H1 (cell line): Measurements from ENCODE around the gene SRSF6.
A peak's percentile ranks its signal among the peaks of the same experiment; 100 is the strongest.

ENCODE experiments used
- CEBPB ChIP-seq: IDR thresholded peaks from 2 replicates; pipeline ENCODE4 v1.6.1; 2012; ENCODE audit warnings: low read depth, low read length
- EZH2 ChIP-seq: fragments of 200-600 bp; sonication (generic); IDR thresholded peaks from 2 replicates; pipeline ENCODE4 v1.7.1; 2012; ENCODE audit warnings: low read depth, mild to moderate bottlenecking, moderate library complexity, low read length, inconsistent platforms; ENCODE audit not compliant: severe bottlenecking
- HDAC2 ChIP-seq, 2 experiments: fragments of 300-600 bp in 1 of 2; sonication (generic) in 1 of 2; IDR thresholded peaks; 2 replicates each; pipeline ENCODE4 v1.6.1; 2011 to 2012; ENCODE audit warnings: low read depth in 2 of 2, low read length in 2 of 2, mild to moderate bottlenecking in 2 of 2, moderate library complexity in 2 of 2, borderline replicate concordance in 1 of 2, inconsistent platforms in 1 of 2
- JUND ChIP-seq: IDR thresholded peaks from 2 replicates; pipeline ENCODE4 v1.6.1; 2011; ENCODE audit warnings: mild to moderate bottlenecking, improper control_type of control experiment, low read length
- POLR2A ChIP-seq, 2 experiments: IDR thresholded peaks; 1 replicate in 1 of 2; 2 replicates in 1 of 2; pipeline ENCODE4 v1.6.1; 2011; ENCODE audit warnings: low read depth in 2 of 2, low read length in 2 of 2, mild to moderate bottlenecking in 2 of 2; ENCODE audit errors: control extremely low read depth in 1 of 2
- RBBP5 ChIP-seq: IDR thresholded peaks from 2 replicates; pipeline ENCODE4 v1.7.1; 2012; ENCODE audit warnings: low read depth, mild to moderate bottlenecking, inconsistent platforms, low read length, moderate library complexity, borderline replicate concordance
- SP2 ChIP-seq: IDR thresholded peaks from 2 replicates; pipeline ENCODE4 v1.6.1; 2012; ENCODE audit warnings: mild to moderate bottlenecking, low read length, inconsistent platforms
- YY1 ChIP-seq: IDR thresholded peaks from 2 replicates; pipeline ENCODE4 v1.6.1; 2011; ENCODE audit warnings: low read depth, mild to moderate bottlenecking, low read length
- TF ChIP-seq, protein P1 (sequence below), 3 experiments: IDR thresholded peaks; 1 replicate in 2 of 3; 2 replicates in 1 of 3; pipeline versions ENCODE4 v1.5.1 to v1.6.1; 2011; ENCODE audit warnings: low read length in 3 of 3, mild to moderate bottlenecking in 3 of 3, inconsistent platforms in 2 of 3, low read depth in 1 of 3, moderate library complexity in 1 of 3; ENCODE audit not compliant: insufficient read depth in 1 of 3; ENCODE audit errors: control extremely low read depth in 1 of 3

DNA sequence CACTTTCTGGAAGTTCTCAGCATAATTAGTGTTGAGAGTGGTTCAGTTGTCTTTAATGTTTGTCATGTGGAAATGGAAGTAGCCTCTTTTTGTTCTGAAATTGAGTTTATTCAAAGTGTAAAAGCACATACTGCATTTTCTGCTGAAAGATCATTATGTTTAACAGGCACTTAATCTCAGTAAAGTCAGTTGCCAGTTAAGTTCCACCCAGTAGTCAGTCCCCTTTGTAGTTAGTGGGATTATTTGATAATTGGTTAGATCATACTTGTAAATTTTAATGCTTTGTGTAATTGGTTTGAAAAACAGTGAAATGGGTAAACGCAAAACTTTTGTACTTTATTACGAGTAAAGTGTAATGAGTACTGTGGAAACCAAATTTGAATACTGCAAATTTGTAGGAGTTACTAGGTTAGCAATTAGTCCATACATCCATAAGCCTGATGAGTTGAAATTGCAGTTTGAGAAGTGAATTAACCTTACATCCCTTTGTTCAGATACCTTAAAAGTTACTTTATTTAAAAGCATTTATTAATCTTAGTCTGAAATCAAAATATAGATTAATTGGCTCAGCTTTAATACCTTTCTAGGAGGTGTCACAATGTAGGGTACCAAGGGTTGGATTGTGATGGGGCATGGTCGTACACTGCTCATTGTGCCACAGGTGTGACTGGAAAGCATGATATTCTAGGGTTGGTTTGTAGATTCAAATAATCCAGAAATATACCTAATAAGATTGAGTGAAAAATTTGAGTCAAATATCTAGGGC is 4.4 kb downstream of the SRSF6 start:
- TF ChIP-seq, protein P1, sequence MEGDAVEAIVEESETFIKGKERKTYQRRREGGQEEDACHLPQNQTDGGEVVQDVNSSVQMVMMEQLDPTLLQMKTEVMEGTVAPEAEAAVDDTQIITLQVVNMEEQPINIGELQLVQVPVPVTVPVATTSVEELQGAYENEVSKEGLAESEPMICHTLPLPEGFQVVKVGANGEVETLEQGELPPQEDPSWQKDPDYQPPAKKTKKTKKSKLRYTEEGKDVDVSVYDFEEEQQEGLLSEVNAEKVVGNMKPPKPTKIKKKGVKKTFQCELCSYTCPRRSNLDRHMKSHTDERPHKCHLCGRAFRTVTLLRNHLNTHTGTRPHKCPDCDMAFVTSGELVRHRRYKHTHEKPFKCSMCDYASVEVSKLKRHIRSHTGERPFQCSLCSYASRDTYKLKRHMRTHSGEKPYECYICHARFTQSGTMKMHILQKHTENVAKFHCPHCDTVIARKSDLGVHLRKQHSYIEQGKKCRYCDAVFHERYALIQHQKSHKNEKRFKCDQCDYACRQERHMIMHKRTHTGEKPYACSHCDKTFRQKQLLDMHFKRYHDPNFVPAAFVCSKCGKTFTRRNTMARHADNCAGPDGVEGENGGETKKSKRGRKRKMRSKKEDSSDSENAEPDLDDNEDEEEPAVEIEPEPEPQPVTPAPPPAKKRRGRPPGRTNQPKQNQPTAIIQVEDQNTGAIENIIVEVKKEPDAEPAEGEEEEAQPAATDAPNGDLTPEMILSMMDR (IDR thresholded peaks at IDR 0.05; ENCODE audit: control extremely low read depth in 1 of 3, insufficient read depth in 1 of 3, low read depth in 1 of 3, low read length in 3 of 3): no peak
- TF ChIP-seq SP2 (no peak), EZH2 (no peak), POLR2A (IDR thresholded peaks at IDR 0.05; ENCODE audit: control extremely low read depth in 1 of 2, low read depth in 2 of 2, low read length in 2 of 2) (peak in 1 of 2 experiments; percentile 25), CEBPB (no peak), RBBP5 (no peak), YY1 (no peak), HDAC2 (IDR thresholded peaks at IDR 0.05; ENCODE audit: borderline replicate concordance in 1 of 2, low read depth in 2 of 2, low read length in 2 of 2) (no peak), JUND (no peak)
